Measurements from ENCODE around the gene SERBP1. TPM values are rescaled to one million over a fixed set of nuclear protein-coding genes. Genes with fewer than 3 reads are reported as not detected.
"Not testable (repeated sequence)": the region's sequence is repeated elsewhere in the genome, so short reads cannot be mapped to it uniquely, and the experiment has no call there.

Gene SERBP1
- total RNA-seq, 1 donor from 2014 or later, result 619 TPM

GRCh38 chr1:67458663-67459062, 28.5 kb upstream of the SERBP1 start:
- intact Hi-C loops (cut with micrococcal nuclease), result no loop called here
- no peaks in the 10 kb centered on the region for H3K9me3 Mint-ChIP-seq
- H3K4me1 Mint-ChIP-seq, result no peaks in the 10 kb centered on the region
- no peaks in the 10 kb centered on the region for H3K36me3 Mint-ChIP-seq (ENCODE audit: low read depth)
- DNase-seq, result no peak
- peaks cover 9% of the 10 kb centered on the region for H3K27me3 Mint-ChIP-seq
- H3K4me3 Mint-ChIP-seq, result no peak overlapping the region
- H3K27ac Mint-ChIP-seq, result no peak overlapping the region

- Mint-ChIP-seq H3K36me3 (ENCODE audit: low read depth) (no peaks in the 10 kb centered on the region), H3K27me3 (peaks cover 11% of the 10 kb centered on the region), H3K4me3 (no peak overlapping the region), H3K27ac (no peak overlapping the region), H3K4me1 (no peaks in the 10 kb centered on the region), H3K9me3 (no peaks in the 10 kb centered on the region)
- intact Hi-C loops (cut with micrococcal nuclease), result no loop called here
- DNase-seq, result no peak
Observed at GRCh38 chr1:67457247-67457646, 27.0 kb upstream of the SERBP1 start.

GRCh38 chr1:67451815-67452214, 21.6 kb upstream of the SERBP1 start:
- intact Hi-C loops (cut with micrococcal nuclease), result no loop called here
- no peak for DNase-seq
- H3K4me3 Mint-ChIP-seq, result no peak overlapping the region
- no peak overlapping the region for H3K27ac Mint-ChIP-seq
- no peaks in the 10 kb centered on the region for H3K36me3 Mint-ChIP-seq (ENCODE audit: low read depth)
- no peaks in the 10 kb centered on the region for H3K9me3 Mint-ChIP-seq
- H3K4me1 Mint-ChIP-seq, result peaks cover 2% of the 10 kb centered on the region
- peaks cover 12% of the 10 kb centered on the region for H3K27me3 Mint-ChIP-seq

GRCh38 chr1:67451356-67451755, 21.2 kb upstream of the SERBP1 start:
- Mint-ChIP-seq H3K27me3 (peaks cover 11% of the 10 kb centered on the region), H3K4me3 (no peak overlapping the region), H3K4me1 (peaks cover 4% of the 10 kb centered on the region), H3K9me3 (no peaks in the 10 kb centered on the region), H3K27ac (no peak overlapping the region), H3K36me3 (ENCODE audit: low read depth) (no peaks in the 10 kb centered on the region)
- intact Hi-C loops (cut with micrococcal nuclease), result no loop called here
- DNase-seq, result no peak

GRCh38 chr1:67446893-67447292, 16.7 kb upstream of the SERBP1 start:
- no peak overlapping the region for H3K4me3 Mint-ChIP-seq
- H3K4me1 Mint-ChIP-seq, result peaks cover 7% of the 10 kb centered on the region
- peaks cover 2% of the 10 kb centered on the region for H3K27me3 Mint-ChIP-seq
- peaks cover 3% of the 10 kb centered on the region for H3K9me3 Mint-ChIP-seq
- no peak overlapping the region for H3K27ac Mint-ChIP-seq
- no peak for DNase-seq
- intact Hi-C loops (cut with micrococcal nuclease), result no loop called here
- H3K36me3 Mint-ChIP-seq (ENCODE audit: low read depth), result no peaks in the 10 kb centered on the region

GRCh38 chr1:67446014-67446413, 15.8 kb upstream of the SERBP1 start:
- H3K9me3 Mint-ChIP-seq; H3K36me3 Mint-ChIP-seq (ENCODE audit: low read depth); H3K27me3 Mint-ChIP-seq; H3K27ac Mint-ChIP-seq; DNase-seq; H3K4me3 Mint-ChIP-seq; intact Hi-C loops (cut with micrococcal nuclease): not testable (repeated sequence)
- H3K4me1 Mint-ChIP-seq, result peaks cover 12% of the 10 kb centered on the region

GRCh38 chr1:67441739-67442281, 11.6 kb upstream of the SERBP1 start:
- DNase-seq, result no peak
- Mint-ChIP-seq H3K9me3 (peaks cover 3% of the 10 kb centered on the region), H3K27ac (no peak overlapping the region), H3K36me3 (ENCODE audit: low read depth) (no peaks in the 10 kb centered on the region), H3K4me3 (no peak overlapping the region), H3K27me3 (no peaks in the 10 kb centered on the region), H3K4me1 (peaks cover 10% of the 10 kb centered on the region)
- intact Hi-C loops (cut with micrococcal nuclease), result no loop called here

- H3K27me3 Mint-ChIP-seq, result no peaks in the 10 kb centered on the region
- peaks cover 3% of the 10 kb centered on the region for H3K9me3 Mint-ChIP-seq
- peak; percentile 65 for DNase-seq
- no peak overlapping the region for H3K4me3 Mint-ChIP-seq
- peaks cover 8% of the 10 kb centered on the region for H3K4me1 Mint-ChIP-seq
- intact Hi-C loops (cut with micrococcal nuclease), result no loop called here
- H3K27ac Mint-ChIP-seq, result no peak overlapping the region
- H3K36me3 Mint-ChIP-seq (ENCODE audit: low read depth), result no peaks in the 10 kb centered on the region
Observed at GRCh38 chr1:67441183-67441582, 11.0 kb upstream of the SERBP1 start.

- intact Hi-C loops (cut with micrococcal nuclease), result no loop called here
- no peak overlapping the region for H3K27ac Mint-ChIP-seq
Observed at GRCh38 chr1:67440339-67440738, 10.1 kb upstream of the SERBP1 start.

GRCh38 chr1:67439277-67440029, 9.3 kb upstream of the SERBP1 start:
- Mint-ChIP-seq H3K36me3 (ENCODE audit: low read depth) (no peaks in the 10 kb centered on the region), H3K9me3 (peaks cover 3% of the 10 kb centered on the region), H3K27me3 (no peaks in the 10 kb centered on the region), H3K27ac (no peak overlapping the region), H3K4me1 (peaks cover 13% of the 10 kb centered on the region), H3K4me3 (no peak overlapping the region)
- DNase-seq, result no peak
- intact Hi-C loops (cut with micrococcal nuclease), result no loop called here

More at GRCh38 chr1:67440339-67440738, 10.1 kb upstream of the SERBP1 start:
- peaks cover 3% of the 10 kb centered on the region for H3K9me3 Mint-ChIP-seq
- H3K36me3 Mint-ChIP-seq (ENCODE audit: low read depth), result no peaks in the 10 kb centered on the region
- no peak overlapping the region for H3K4me3 Mint-ChIP-seq
- H3K27me3 Mint-ChIP-seq, result no peaks in the 10 kb centered on the region
- no peak for DNase-seq
- peaks cover 8% of the 10 kb centered on the region for H3K4me1 Mint-ChIP-seq

GRCh38 chr1:67437961-67438360, 7.8 kb upstream of the SERBP1 start:
- intact Hi-C loops (cut with micrococcal nuclease), result no loop called here
- H3K4me3 Mint-ChIP-seq, result no peak overlapping the region
- peaks cover 23% of the 10 kb centered on the region for H3K4me1 Mint-ChIP-seq
- H3K36me3 Mint-ChIP-seq (ENCODE audit: low read depth), result no peaks in the 10 kb centered on the region
- no peak overlapping the region for H3K27ac Mint-ChIP-seq
- peaks cover 3% of the 10 kb centered on the region for H3K9me3 Mint-ChIP-seq
- no peak for DNase-seq
- no peaks in the 10 kb centered on the region for H3K27me3 Mint-ChIP-seq

- no peaks in the 10 kb centered on the region for H3K27me3 Mint-ChIP-seq
- peaks cover 28% of the 10 kb centered on the region for H3K4me1 Mint-ChIP-seq
- intact Hi-C loops (cut with micrococcal nuclease), result no loop called here
- no peak overlapping the region for H3K27ac Mint-ChIP-seq
- H3K9me3 Mint-ChIP-seq, result no peaks in the 10 kb centered on the region
- no peaks in the 10 kb centered on the region for H3K36me3 Mint-ChIP-seq (ENCODE audit: low read depth)
- DNase-seq, result no peak
- H3K4me3 Mint-ChIP-seq, result no peak overlapping the region
Observed at GRCh38 chr1:67436511-67437055, 6.4 kb upstream of the SERBP1 start.

- Mint-ChIP-seq H3K4me3 (no peak overlapping the region), H3K27ac (no peak overlapping the region), H3K9me3 (no peaks in the 10 kb centered on the region), H3K36me3 (ENCODE audit: low read depth) (peaks cover 11% of the 10 kb centered on the region), H3K27me3 (no peaks in the 10 kb centered on the region), H3K4me1 (peaks cover 32% of the 10 kb centered on the region)
- DNase-seq, result no peak
- intact Hi-C loops (cut with micrococcal nuclease), result loop anchor here (5.0 kb wide), 2 partner anchors 53 to 452 kb away; no protein-coding TSS in a partner anchor
Observed at GRCh38 chr1:67434491-67434890, 4.3 kb upstream of the SERBP1 start.

GRCh38 chr1:67433837-67434236, 3.6 kb upstream of the SERBP1 start:
- Mint-ChIP-seq H3K9me3 (no peaks in the 10 kb centered on the region), H3K4me1 (peaks cover 32% of the 10 kb centered on the region), H3K4me3 (no peak overlapping the region), H3K27ac (no peak overlapping the region), H3K27me3 (no peaks in the 10 kb centered on the region), H3K36me3 (ENCODE audit: low read depth) (peaks cover 18% of the 10 kb centered on the region)
- intact Hi-C loops (cut with micrococcal nuclease), result loop anchor here (5.0 kb wide), 2 partner anchors 53 to 452 kb away; no protein-coding TSS in a partner anchor
- DNase-seq, result no peak
